HG03354 (cell line): ENCODE measurements around the gene ARHGAP10.

ENCODE experiments used
- ATAC-seq: cut with Tn5 transposase; IDR thresholded peaks from one replicate; pipeline ENCODE4 v1.9.1; 2021; ENCODE audit warnings: mild to moderate bottlenecking; ENCODE audit not compliant: unreplicated experiment, poor library complexity, severe bottlenecking

The ARHGAP10 gene

GRCh38 chr4:147731580-147732517 lies at the start of gene ARHGAP10:
TSS of gene ARHGAP10 (plus strand) at chr4:147732088. CDS start at chr4:147732302, 214 bp downstream.
- peak; percentile 66 for ATAC-seq

- no peak for ATAC-seq
Measured at GRCh38 chr4:147682755-147683154, 49.1 kb upstream of the ARHGAP10 start.

GRCh38 chr4:147683188-147683591 lies 48.7 kb upstream of the ARHGAP10 start:
- ATAC-seq, result peak; percentile 16

GRCh38 chr4:147683717-147684700 lies 47.9 kb upstream of the ARHGAP10 start, which contains the start of gene PRMT9:
TSS of gene PRMT9 (minus strand) at chr4:147684163. CDS start at chr4:147683987, 176 bp downstream.
- peak; percentile 99 for ATAC-seq

GRCh38 chr4:147689067-147689466 lies 42.8 kb upstream of the ARHGAP10 start:
- no peak for ATAC-seq

GRCh38 chr4:147691820-147692219 lies 40.1 kb upstream of the ARHGAP10 start:
- no peak for ATAC-seq

- ATAC-seq, result no peak
Measured at GRCh38 chr4:147693218-147693617, 38.7 kb upstream of the ARHGAP10 start.

- ATAC-seq, result no peak
Measured at GRCh38 chr4:147696866-147697265, 35.0 kb upstream of the ARHGAP10 start.

- peak; percentile 62 for ATAC-seq
Measured at GRCh38 chr4:147704846-147705245, 27.0 kb upstream of the ARHGAP10 start.

- ATAC-seq, result peak; percentile 77
Measured at GRCh38 chr4:147707892-147708672, 23.8 kb upstream of the ARHGAP10 start.

GRCh38 chr4:147709999-147710398 lies 21.9 kb upstream of the ARHGAP10 start:
- no peak for ATAC-seq

GRCh38 chr4:147714575-147715401 lies 17.1 kb upstream of the ARHGAP10 start:
- no peak for ATAC-seq

- ATAC-seq, result peak; percentile 87
Measured at GRCh38 chr4:147717878-147718277, 14.0 kb upstream of the ARHGAP10 start.

GRCh38 chr4:147723326-147723725 lies 8.6 kb upstream of the ARHGAP10 start:
- ATAC-seq, result no peak

- ATAC-seq, result no peak
Measured at GRCh38 chr4:147724468-147725201, 7.3 kb upstream of the ARHGAP10 start.

- ATAC-seq, result no peak
Measured at GRCh38 chr4:147725673-147726072, 6.2 kb upstream of the ARHGAP10 start.

GRCh38 chr4:147727476-147728028 lies 4.3 kb upstream of the ARHGAP10 start:
- ATAC-seq, result no peak

GRCh38 chr4:147730333-147730732 lies 1.6 kb upstream of the ARHGAP10 start:
- no peak for ATAC-seq
